Endodermal cell (in vitro differentiated cells): ENCODE results near the gene KLHL3. TPM values are rescaled to one million over a fixed set of nuclear protein-coding genes. Genes with fewer than 3 reads are reported as not detected.

Source experiments
- DNase-seq: peaks from one replicate; pipeline ENCODE4 v3.0.0-alpha.2; 2017
- H3K27ac ChIP-seq: 2 replicates; pipeline ENCODE4 v1.5.1; 2013; ENCODE audit warnings: mild to moderate bottlenecking, low read depth, low read length, moderate library complexity
- H3K27me3 ChIP-seq: 2 replicates; pipeline ENCODE4 v1.6.1; 2013; ENCODE audit warnings: mild to moderate bottlenecking, low read length, moderate library complexity; ENCODE audit not compliant: insufficient read depth, control insufficient read depth, poor library complexity, severe bottlenecking
- H3K36me3 ChIP-seq: 2 replicates; pipeline ENCODE4 v1.7.0; 2013; ENCODE audit warnings: mild to moderate bottlenecking, low read length, moderate library complexity; ENCODE audit not compliant: control insufficient read depth, insufficient read depth
- H3K4me1 ChIP-seq: one replicate; pipeline ENCODE4 v1.7.0; 2013; ENCODE audit warnings: low read length; ENCODE audit not compliant: control insufficient read depth, insufficient read depth
- H3K4me3 ChIP-seq: 2 replicates; pipeline ENCODE4 v1.5.1; 2013; ENCODE audit warnings: mild to moderate bottlenecking, low read length, moderate library complexity
- H3K9ac ChIP-seq: 2 replicates; pipeline ENCODE4 v1.6.1; 2013; ENCODE audit warnings: mild to moderate bottlenecking, low read length, moderate library complexity; ENCODE audit not compliant: poor library complexity, severe bottlenecking; ENCODE audit errors: extremely low read depth
- H3K9me3 ChIP-seq: 2 replicates; pipeline ENCODE4 v1.6.1; 2013; ENCODE audit warnings: mild to moderate bottlenecking, low read length, moderate library complexity; ENCODE audit not compliant: control insufficient read depth
- H3K27ac Mint-ChIP-seq: 2 replicates; pipeline ENCODE4 v1.8.0; 2020; ENCODE audit warnings: mixed read lengths
- H3K27me3 Mint-ChIP-seq: 2 replicates; pipeline ENCODE4 v1.8.0; 2021; ENCODE audit warnings: mild to moderate bottlenecking, mixed read lengths; ENCODE audit not compliant: insufficient read depth
- H3K36me3 Mint-ChIP-seq: 2 replicates; pipeline ENCODE4 v1.8.0; 2020; ENCODE audit warnings: low read depth, mixed read lengths
- H3K4me1 Mint-ChIP-seq: 2 replicates; pipeline ENCODE4 v1.8.0; 2020; ENCODE audit warnings: mixed read lengths
- H3K4me3 Mint-ChIP-seq: 2 replicates; pipeline ENCODE4 v1.8.0; 2020; ENCODE audit warnings: mild to moderate bottlenecking, moderate library complexity, mixed read lengths
- H3K9me3 Mint-ChIP-seq: 2 replicates; pipeline ENCODE4 v1.8.0; 2020; ENCODE audit warnings: mild to moderate bottlenecking, mixed read lengths
- CTCF ChIP-seq: fragments of 200-600 bp; sonication (generic); conservative IDR thresholded peaks from 2 replicates; pipeline ENCODE4 v1.5.0; 2021; ENCODE audit warnings: antibody characterized with exemption, mild to moderate bottlenecking
- WGBS, 2 experiments: methylation state at CpG; one replicate each; pipeline versions ENCODE4 v1.1.5 to v1.1.7; 2013; ENCODE audit warnings: missing lambda C conversion rate in 2 of 2, mixed read lengths in 1 of 2; ENCODE audit not compliant: insufficient coverage in 1 of 2, insufficient read length in 1 of 2; 5-methylcytosine and 5-hydroxymethylcytosine counted together
- total RNA-seq, 2 donors: library from RNA; stranded (reverse); fragmentation: NEBNext Ultra II Directional in 1 of 2; extraction: Animal tissue kit (Norgen Biotek cat#: 25700) in 1 of 2; gene quantifications; 2 replicates in 1 of 2; 3 replicates in 1 of 2; pipeline ENCODE4 v1.2.1, GENCODE V29; 2021

KLHL3 gene
- total RNA-seq, 2 donors from 2014 or later, result 17.5 to 19.4 TPM

DNA sequence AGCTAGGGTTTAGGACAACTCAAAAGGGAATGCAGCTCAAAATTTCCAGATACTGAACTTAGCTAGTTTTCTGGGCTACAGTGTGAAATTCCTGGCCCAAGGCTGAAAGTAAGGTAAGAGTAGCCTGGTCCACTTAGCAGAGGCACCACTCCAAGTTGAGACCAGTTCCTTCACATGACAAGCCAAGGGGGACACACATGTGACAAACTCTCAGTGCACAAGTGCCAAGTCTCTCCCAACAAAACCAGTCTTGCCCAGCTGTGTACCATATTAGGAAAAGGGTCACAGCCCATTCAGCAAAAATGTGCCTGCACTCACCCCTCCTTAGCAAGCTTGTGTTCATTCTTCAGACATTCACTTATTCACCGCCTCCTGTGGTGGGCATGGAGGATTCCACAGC, 27.8 kb downstream of the KLHL3 start:
- Mint-ChIP-seq H3K27me3 (no peaks in the 10 kb centered on the region), H3K4me1 (no peaks in the 10 kb centered on the region), H3K9me3 (peaks cover 9% of the 10 kb centered on the region), H3K4me3 (no peak overlapping the region), H3K36me3 (peaks cover 33% of the 10 kb centered on the region), H3K27ac (no peak overlapping the region)
- H3K4me3 ChIP-seq, result no peak overlapping the region
- TF ChIP-seq CTCF, result no peak
- peaks cover 9% of the 10 kb centered on the region for H3K9me3 ChIP-seq
- H3K36me3 ChIP-seq, result no peaks in the 10 kb centered on the region
- peaks cover 3% of the 10 kb centered on the region for H3K4me1 ChIP-seq
- 96 to 100% methylated on average over 1 of the region's 1 CpG for WGBS, 2 experiments
- H3K27ac ChIP-seq, result no peak overlapping the region
- H3K27me3 ChIP-seq, result no peaks in the 10 kb centered on the region
- peak; percentile 20 for DNase-seq
- no peak overlapping the region for H3K9ac ChIP-seq

GRCh38 chr5:137706841-137707240, 29.0 kb downstream of the KLHL3 start:
- H3K27me3 ChIP-seq, result no peaks in the 10 kb centered on the region
- H3K9me3 ChIP-seq, result no peaks in the 10 kb centered on the region
- Mint-ChIP-seq H3K4me3 (no peak overlapping the region), H3K4me1 (no peaks in the 10 kb centered on the region), H3K27me3 (no peaks in the 10 kb centered on the region), H3K27ac (no peak overlapping the region), H3K36me3 (peaks cover 24% of the 10 kb centered on the region), H3K9me3 (no peaks in the 10 kb centered on the region)
- H3K36me3 ChIP-seq, result no peaks in the 10 kb centered on the region
- H3K4me3 ChIP-seq, result no peak overlapping the region
- no peak overlapping the region for H3K27ac ChIP-seq
- 99% methylated on average over 2 of the region's 2 CpGs; no CpG with 5 or more reads in 1 of the 2 experiments for WGBS, 2 experiments
- H3K4me1 ChIP-seq, result peaks cover 3% of the 10 kb centered on the region
- no peak overlapping the region for H3K9ac ChIP-seq
- TF ChIP-seq CTCF, result no peak
- no peak for DNase-seq

- no peaks in the 10 kb centered on the region for H3K9me3 Mint-ChIP-seq
- peaks cover 19% of the 10 kb centered on the region for H3K36me3 Mint-ChIP-seq
- Histone ChIP-seq H3K9ac (no peak overlapping the region), H3K27ac (no peak overlapping the region), H3K36me3 (no peaks in the 10 kb centered on the region), H3K9me3 (no peaks in the 10 kb centered on the region), H3K4me3 (no peak overlapping the region), H3K27me3 (no peaks in the 10 kb centered on the region), H3K4me1 (peaks cover 3% of the 10 kb centered on the region)
- H3K27ac Mint-ChIP-seq, result no peak overlapping the region
- H3K4me3 Mint-ChIP-seq, result no peak overlapping the region
- DNase-seq, result peak; percentile 13
- TF ChIP-seq CTCF, result no peak
- no peaks in the 10 kb centered on the region for H3K4me1 Mint-ChIP-seq
- H3K27me3 Mint-ChIP-seq, result no peaks in the 10 kb centered on the region
Measured at GRCh38 chr5:137705106-137705505, 30.8 kb downstream of the KLHL3 start.
